Lung (tissue), 12 donors: ENCODE data around the gene MT4. TPM values are rescaled to one million over a fixed set of nuclear protein-coding genes. Genes with fewer than 3 reads are reported as not detected.

Source experiments
- ATAC-seq: fragments of 200-7000 bp; cut with Tn5 transposase; one replicate; pipeline ENCODE4 v1.9.1; 2020; ENCODE audit warnings: moderate number of reproducible peaks; ENCODE audit not compliant: insufficient read depth, low FRiP score
- DNase-seq, 3 donors: peaks; one replicate each; pipeline ENCODE4 v3.0.0-alpha.2; 2013 to 2017
- H3K27ac ChIP-seq, 2 donors: one replicate each; pipeline ENCODE4 v1.5.1; 2013; ENCODE audit warnings: mild to moderate bottlenecking in 2 of 2, moderate library complexity in 2 of 2, control low read depth in 1 of 2, inconsistent platforms in 1 of 2, low read depth in 1 of 2, low read length in 1 of 2
- H3K27me3 ChIP-seq, 3 donors: one replicate each; pipeline ENCODE4 v1.5.1; 2013; ENCODE audit warnings: low read length in 2 of 3; ENCODE audit not compliant: control insufficient read depth in 3 of 3, insufficient read depth in 3 of 3
- H3K36me3 ChIP-seq, 4 donors: one replicate each; pipeline ENCODE4 v1.5.1; 2013; ENCODE audit warnings: low read length in 4 of 4, mild to moderate bottlenecking in 1 of 4, moderate library complexity in 1 of 4; ENCODE audit not compliant: control insufficient read depth in 4 of 4, insufficient read depth in 4 of 4
- H3K4me1 ChIP-seq, 5 donors: one replicate each; pipeline ENCODE4 v1.5.1; 2013; ENCODE audit warnings: low read length in 5 of 5, mild to moderate bottlenecking in 2 of 5, moderate library complexity in 1 of 5; ENCODE audit not compliant: control insufficient read depth in 5 of 5, insufficient read depth in 5 of 5
- H3K4me3 ChIP-seq: one replicate; pipeline ENCODE4 v1.5.1; 2013; ENCODE audit warnings: mild to moderate bottlenecking, control low read depth, moderate library complexity
- H3K9ac ChIP-seq, 2 donors: one replicate each; pipeline ENCODE4 v1.5.1; 2013; ENCODE audit warnings: low read length in 2 of 2, control low read depth in 1 of 2; ENCODE audit not compliant: insufficient read depth in 1 of 2
- H3K9me3 ChIP-seq, 4 donors: one replicate each; pipeline ENCODE4 v1.5.1; 2013; ENCODE audit warnings: low read length in 3 of 4, mild to moderate bottlenecking in 1 of 4, moderate library complexity in 1 of 4; ENCODE audit not compliant: control insufficient read depth in 4 of 4, insufficient read depth in 3 of 4
- WGBS, 2 donors: extraction: QIAGEN DNeasy Blood & Tissue Kit; methylation state at CpG; one replicate each; pipeline ENCODE4 v1.1.7; 2013; 5-methylcytosine and 5-hydroxymethylcytosine counted together
- polyA plus RNA-seq, 2 donors: library from polyadenylated mRNA; stranded (reverse); fragments of 200-250 nt; gene quantifications; one replicate each; pipeline ENCODE4 v1.2.1, GENCODE V29; 2013
- total RNA-seq, 2 donors: library from RNA; depleted of rRNA in 1 of 2; stranded (reverse); fragments of >200 nt in 1 of 2; gene quantifications; one replicate each; pipeline ENCODE4 v1.2.1, GENCODE V29; 2014 to 2021
- TF ChIP-seq, protein P1 (sequence below): IDR thresholded peaks from 2 replicates; pipeline ENCODE4 v1.5.1; 2012; ENCODE audit warnings: mild to moderate bottlenecking; ENCODE audit errors: control extremely low read depth, extremely low read depth
- donor health status: control.
- donor health status: control.
- donor health status: Bipolar disorder and iron deficiency.
- donor health status: healthy.
- donor health status: DM: yes; HTN: yes; CAD: no.

MT4 gene
- total and polyA plus RNA-seq, 4 donors, result not detected

DNA sequence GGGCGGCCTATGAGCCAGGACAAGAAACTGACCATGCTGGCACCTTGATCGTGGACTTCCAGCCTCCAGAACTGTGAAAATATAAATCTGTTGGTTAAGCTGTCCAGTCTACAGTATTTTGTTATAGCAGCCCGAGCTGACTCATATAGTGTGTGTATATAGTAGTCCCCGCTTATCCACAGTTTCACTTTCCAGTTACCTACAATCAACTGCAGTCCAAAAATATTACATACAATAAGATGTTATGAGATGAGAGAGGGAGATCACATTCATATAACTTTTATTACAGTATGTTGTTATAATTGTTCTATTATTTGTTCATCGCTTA, 29.4 kb downstream of the MT4 start:
- DNase-seq (no peak), ATAC-seq (no peak)
- peaks cover 0 to 5% (median 0%) of the 10 kb centered on the region in 5 donors for H3K4me1 ChIP-seq
- H3K27me3 ChIP-seq, result peaks cover 5 to 19% (median 10%) of the 10 kb centered on the region in 3 donors
- 87 to 96% methylated on average over 5 of the region's 5 CpGs for WGBS, 2 donors
- no peak overlapping the region for H3K27ac ChIP-seq
- H3K9ac ChIP-seq, result no peak overlapping the region
- TF ChIP-seq, protein P1, sequence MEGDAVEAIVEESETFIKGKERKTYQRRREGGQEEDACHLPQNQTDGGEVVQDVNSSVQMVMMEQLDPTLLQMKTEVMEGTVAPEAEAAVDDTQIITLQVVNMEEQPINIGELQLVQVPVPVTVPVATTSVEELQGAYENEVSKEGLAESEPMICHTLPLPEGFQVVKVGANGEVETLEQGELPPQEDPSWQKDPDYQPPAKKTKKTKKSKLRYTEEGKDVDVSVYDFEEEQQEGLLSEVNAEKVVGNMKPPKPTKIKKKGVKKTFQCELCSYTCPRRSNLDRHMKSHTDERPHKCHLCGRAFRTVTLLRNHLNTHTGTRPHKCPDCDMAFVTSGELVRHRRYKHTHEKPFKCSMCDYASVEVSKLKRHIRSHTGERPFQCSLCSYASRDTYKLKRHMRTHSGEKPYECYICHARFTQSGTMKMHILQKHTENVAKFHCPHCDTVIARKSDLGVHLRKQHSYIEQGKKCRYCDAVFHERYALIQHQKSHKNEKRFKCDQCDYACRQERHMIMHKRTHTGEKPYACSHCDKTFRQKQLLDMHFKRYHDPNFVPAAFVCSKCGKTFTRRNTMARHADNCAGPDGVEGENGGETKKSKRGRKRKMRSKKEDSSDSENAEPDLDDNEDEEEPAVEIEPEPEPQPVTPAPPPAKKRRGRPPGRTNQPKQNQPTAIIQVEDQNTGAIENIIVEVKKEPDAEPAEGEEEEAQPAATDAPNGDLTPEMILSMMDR, result no peak
- no peak overlapping the region for H3K4me3 ChIP-seq
- no peaks in the 10 kb centered on the region for H3K36me3 ChIP-seq
- H3K9me3 ChIP-seq, result no peaks in the 10 kb centered on the region

DNA sequence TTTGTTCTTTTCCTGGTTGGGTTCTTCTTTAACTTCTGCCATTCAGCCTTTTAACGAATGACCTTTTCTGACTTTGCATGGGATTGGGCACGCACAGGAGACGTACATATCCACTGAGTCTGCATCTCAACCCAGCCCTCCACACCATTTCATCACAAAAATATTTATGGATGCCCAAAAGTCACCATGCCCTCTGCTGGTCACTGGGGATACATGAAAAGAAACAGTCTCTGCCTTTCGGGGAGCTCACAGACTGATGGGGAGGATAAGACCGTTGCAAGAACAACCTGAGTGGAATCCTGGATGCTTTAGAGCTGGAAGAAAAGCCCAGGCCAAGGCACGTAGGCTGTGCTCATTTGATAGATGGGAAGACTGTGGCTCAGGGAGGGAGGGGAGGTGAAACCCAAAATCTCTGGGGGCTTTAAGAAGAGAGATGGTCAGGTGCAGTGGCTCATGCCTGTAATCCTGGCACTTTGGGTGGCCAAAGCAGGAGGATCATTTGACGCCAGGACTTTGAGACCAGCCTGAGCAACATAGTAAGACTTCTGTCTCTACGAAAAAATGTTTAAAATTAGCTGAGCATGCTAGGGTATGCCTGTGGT, 35.6 kb downstream of the MT4 start:
- no peaks in the 10 kb centered on the region for H3K9me3 ChIP-seq
- no peak overlapping the region for H3K27ac ChIP-seq
- peak in 2 of 3 donors; percentile 47 to 51 for DNase-seq
- peak; percentile 50 for ATAC-seq
- H3K4me3 ChIP-seq, result no peak overlapping the region
- no peak overlapping the region for H3K9ac ChIP-seq
- H3K4me1 ChIP-seq, result peaks cover 0 to 1% (median 0%) of the 10 kb centered on the region in 5 donors
- no peaks in the 10 kb centered on the region for H3K36me3 ChIP-seq
- WGBS, 2 donors, result 33 to 36% methylated on average over 8 of the region's 8 CpGs
- TF ChIP-seq, protein P1, result peak; percentile 41
- H3K27me3 ChIP-seq, result peaks cover 0 to 7% (median 2%) of the 10 kb centered on the region in 3 donors

DNA sequence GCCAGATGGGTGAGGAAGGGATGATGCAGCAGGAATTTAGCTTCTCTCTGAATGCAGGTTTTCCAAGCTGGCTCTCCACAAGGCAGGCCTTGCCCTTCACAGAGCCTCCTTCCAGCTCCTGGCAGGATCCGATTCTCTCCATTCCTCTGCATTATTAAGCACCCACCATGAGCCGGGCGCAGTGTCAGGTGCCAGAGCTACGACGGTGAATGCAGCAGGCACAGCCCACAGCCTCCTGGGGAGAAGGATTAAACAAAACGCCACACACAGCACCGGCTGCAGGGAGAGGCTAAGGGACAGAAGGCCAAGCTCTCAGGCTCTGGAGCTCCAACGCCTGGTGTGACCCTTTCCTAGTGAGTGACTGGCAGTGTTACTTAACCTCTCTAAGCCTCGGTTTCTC, 36.5 kb downstream of the MT4 start:
- H3K27ac ChIP-seq, result no peak overlapping the region
- DNase-seq (no peak), ATAC-seq (no peak)
- TF ChIP-seq, protein P1, result no peak
- WGBS, 2 donors, result 72 to 73% methylated on average over 9 of the region's 9 CpGs
- H3K4me3 ChIP-seq, result no peak overlapping the region
- H3K9ac ChIP-seq, result no peak overlapping the region
- peaks cover 4 to 8% (median 7%) of the 10 kb centered on the region in 5 donors for H3K4me1 ChIP-seq
- no peaks in the 10 kb centered on the region for H3K36me3 ChIP-seq
- H3K27me3 ChIP-seq, result peaks cover 0 to 7% (median 2%) of the 10 kb centered on the region in 3 donors
- H3K9me3 ChIP-seq, result no peaks in the 10 kb centered on the region

DNA sequence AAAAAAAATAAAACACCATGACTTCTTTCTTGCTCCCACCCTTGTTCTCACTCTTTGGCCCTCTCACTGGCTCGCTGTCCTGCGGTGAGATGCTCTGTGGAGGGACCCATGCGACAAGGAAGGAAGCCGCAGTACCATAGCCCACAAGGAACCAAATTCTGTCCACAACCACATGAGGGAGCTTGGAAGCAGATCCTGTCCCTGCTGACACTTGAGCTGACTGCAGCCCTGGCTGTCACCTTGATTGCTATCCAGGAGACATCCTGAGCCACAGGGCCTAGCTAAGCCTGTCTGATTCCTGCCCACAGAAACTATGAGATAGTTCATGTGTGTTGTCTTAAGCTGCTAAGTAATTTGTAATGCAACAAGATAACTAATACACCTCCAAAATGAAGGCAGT, 38.7 kb downstream of the MT4 start:
- 39 to 42% methylated on average over 4 of the region's 4 CpGs for WGBS, 2 donors
- Histone ChIP-seq H3K27ac (no peak overlapping the region), H3K9me3 (no peaks in the 10 kb centered on the region), H3K27me3 (peaks cover 0 to 7% (median 0%) of the 10 kb centered on the region in 3 donors), H3K9ac (no peak overlapping the region), H3K36me3 (no peaks in the 10 kb centered on the region), H3K4me1 (peaks cover 6 to 29% (median 18%) of the 10 kb centered on the region in 5 donors), H3K4me3 (no peak overlapping the region)
- peak; percentile 24 to 63 (median 48) for DNase-seq
- ATAC-seq, result no peak
- TF ChIP-seq, protein P1, result peak; percentile 43
